GM06990 (cell line): Measurements from ENCODE around the gene SMR3B.

Experiments used
- DNase-seq: peaks from one replicate; pipeline ENCODE4 v3.0.0-alpha.2; 2011; ENCODE audit not compliant: insufficient read length; ENCODE audit errors: extremely low read depth
- H3K27me3 ChIP-seq: replicated peaks from 2 replicates; pipeline ENCODE4 v1.6.0; 2011; ENCODE audit warnings: low read length; ENCODE audit not compliant: control insufficient read depth, insufficient read depth
- H3K36me3 ChIP-seq: 2 replicates; pipeline ENCODE4 v1.5.1; 2011; ENCODE audit warnings: low read length; ENCODE audit not compliant: control insufficient read depth, insufficient read depth
- H3K4me3 ChIP-seq: replicated peaks from 2 replicates; pipeline ENCODE4 v1.5.1; 2011; ENCODE audit warnings: low read depth, mild to moderate bottlenecking, control low read depth, low read length
- CTCF ChIP-seq: IDR thresholded peaks from 2 replicates; pipeline ENCODE4 v1.5.1; 2011; ENCODE audit warnings: low read length, control low read depth, mild to moderate bottlenecking, inconsistent platforms; ENCODE audit not compliant: insufficient read depth, poor library complexity, severe bottlenecking

The SMR3B gene

GRCh38 chr4:70372760-70373159, 10.2 kb upstream of the SMR3B start:
- TF ChIP-seq CTCF, result no peak
- Histone ChIP-seq H3K4me3 (no peak overlapping the region), H3K27me3 (no peaks in the 10 kb centered on the region), H3K36me3 (no peaks in the 10 kb centered on the region)
- no peak for DNase-seq

DNA sequence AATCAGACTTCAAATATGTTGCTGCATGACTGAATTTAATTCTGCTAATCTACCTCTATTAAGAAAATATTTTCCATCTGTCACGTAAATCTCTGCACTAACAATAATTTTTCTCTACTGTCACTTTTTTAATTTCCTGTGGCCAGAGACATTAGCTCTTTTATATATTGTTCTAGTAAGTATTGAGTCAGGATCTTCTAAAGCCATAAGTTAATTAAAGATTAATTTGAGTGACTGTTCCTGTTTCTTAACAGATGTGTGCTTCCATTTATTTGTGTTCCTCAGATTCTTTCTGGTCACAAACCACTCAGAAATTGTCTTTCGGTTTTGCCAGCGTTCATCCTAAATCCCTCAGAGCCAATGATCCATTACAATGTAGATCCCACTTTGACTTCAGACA, 2.4 kb upstream of the SMR3B start:
- no peaks in the 10 kb centered on the region for H3K36me3 ChIP-seq
- no peak for DNase-seq
- H3K4me3 ChIP-seq, result no peak overlapping the region
- H3K27me3 ChIP-seq, result no peaks in the 10 kb centered on the region
- TF ChIP-seq CTCF, result no peak

DNA sequence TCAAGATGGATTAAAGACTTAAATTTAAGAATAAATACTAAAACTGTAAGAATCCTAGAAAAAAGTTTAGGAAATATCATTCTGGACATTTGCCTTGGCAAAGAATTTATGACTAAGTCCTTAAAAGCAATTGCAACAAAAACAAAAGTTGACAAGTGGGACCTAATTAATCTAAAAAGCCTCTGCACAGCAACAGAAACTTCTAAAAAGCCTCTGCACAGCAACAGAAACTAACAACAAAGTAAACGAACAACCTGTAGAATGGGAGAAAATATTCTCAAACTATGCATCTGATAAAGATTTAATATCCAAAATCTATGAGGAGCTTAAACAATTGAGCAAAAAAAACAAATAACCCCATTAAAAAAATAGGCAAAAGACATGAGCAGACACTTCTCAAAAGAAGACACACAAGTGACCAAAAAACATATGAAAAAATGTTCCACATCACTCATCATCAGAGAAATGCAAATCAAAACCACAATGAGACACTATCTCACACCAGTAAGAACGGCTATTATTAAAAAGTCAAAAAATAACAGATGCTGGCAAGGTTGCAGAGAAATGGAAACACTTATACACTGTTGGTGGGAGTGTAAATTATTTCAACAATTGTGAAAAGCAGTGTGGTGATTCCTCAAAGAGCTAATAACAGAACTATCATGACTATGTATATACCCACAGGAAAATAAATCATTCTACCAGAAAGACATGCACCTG, 9.3 kb downstream of the SMR3B start:
- Histone ChIP-seq H3K36me3 (no peaks in the 10 kb centered on the region), H3K4me3 (no peak overlapping the region), H3K27me3 (no peaks in the 10 kb centered on the region)
- DNase-seq, result no peak
- TF ChIP-seq CTCF, result no peak

GRCh38 chr4:70397580-70397979, 14.6 kb downstream of the SMR3B start, which contains the start of gene OPRPN:
TSS of gene OPRPN (plus strand) at chr4:70397940. CDS start at chr4:70399286, 1,346 bp downstream.
- H3K4me3 ChIP-seq, result no peak within 1 kb of the TSS
- H3K36me3 ChIP-seq, result no peaks in the 10 kb centered on the region
- DNase-seq, result no peak
- no peak for TF ChIP-seq CTCF
- no peaks in the 10 kb centered on the region for H3K27me3 ChIP-seq

DNA sequence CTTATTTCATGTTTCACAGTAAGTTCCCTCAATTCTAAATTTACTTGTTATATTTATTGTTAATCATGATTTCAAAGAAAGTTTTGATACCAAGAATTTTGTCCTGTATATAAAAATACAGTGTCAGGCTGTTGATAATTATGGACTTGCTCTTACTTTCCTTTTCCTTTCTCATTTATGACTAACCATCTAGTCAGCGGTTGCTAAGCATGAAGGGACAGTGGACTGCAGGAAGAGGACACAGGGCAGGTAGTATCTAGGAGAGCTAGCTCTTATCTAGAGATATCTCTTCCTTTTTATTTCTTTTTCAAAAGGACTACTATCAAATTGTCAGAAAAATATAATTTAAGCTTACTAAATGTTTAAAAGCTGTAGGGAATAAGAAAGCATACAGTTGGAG, 16.4 kb downstream of the SMR3B start:
- no peak for TF ChIP-seq CTCF
- no peaks in the 10 kb centered on the region for H3K36me3 ChIP-seq

DNA sequence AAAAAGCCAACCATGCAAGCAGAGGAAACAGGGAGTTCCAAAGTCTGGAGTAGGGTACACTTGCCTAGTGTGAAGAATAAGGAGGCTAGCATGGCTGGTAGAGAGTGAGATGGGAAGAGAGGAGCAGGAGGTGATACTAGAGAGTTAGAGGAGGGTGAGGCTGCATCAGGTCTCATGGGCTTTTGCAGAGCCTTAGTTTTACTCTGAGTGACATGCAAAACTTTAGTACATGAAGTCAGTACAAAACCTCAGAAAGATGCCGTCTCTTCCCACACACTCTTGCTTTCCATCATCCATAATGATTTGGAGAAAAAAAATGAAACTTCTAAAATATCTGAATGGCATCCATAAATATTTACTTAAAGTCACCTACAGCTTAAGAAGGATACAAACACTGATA, 19.8 kb downstream of the SMR3B start:
- Histone ChIP-seq H3K27me3 (no peaks in the 10 kb centered on the region), H3K4me3 (no peak overlapping the region), H3K36me3 (no peaks in the 10 kb centered on the region)
- DNase-seq, result no peak
- TF ChIP-seq CTCF, result no peak

More for the DNA sequence above, 16.4 kb downstream of the SMR3B start:
- no peaks in the 10 kb centered on the region for H3K27me3 ChIP-seq
- no peak for DNase-seq
- no peak overlapping the region for H3K4me3 ChIP-seq
